IPS-15b (cell line): ENCODE results near the gene PAGR1.
A peak's percentile ranks its signal among the peaks of the same experiment; 100 is the strongest.
"Not testable (repeated sequence)": the region's sequence is repeated elsewhere in the genome, so short reads cannot be mapped to it uniquely, and the experiment has no call there.

Experiments used
- H3K27me3 ChIP-seq: one replicate; pipeline ENCODE4 v1.6.1; 2013; ENCODE audit warnings: low read length; ENCODE audit not compliant: control insufficient read depth, insufficient read depth
- H3K36me3 ChIP-seq: one replicate; pipeline ENCODE4 v1.6.1; 2013; ENCODE audit warnings: low read length; ENCODE audit not compliant: control insufficient read depth, insufficient read depth
- H3K4me1 ChIP-seq: one replicate; pipeline ENCODE4 v1.6.1; 2013; ENCODE audit warnings: mild to moderate bottlenecking, low read length; ENCODE audit not compliant: control insufficient read depth, insufficient read depth
- H3K4me3 ChIP-seq: one replicate; pipeline ENCODE4 v1.5.1; 2013; ENCODE audit warnings: low read depth, low read length
- H3K9ac ChIP-seq: one replicate; pipeline ENCODE4 v1.6.1; 2013; ENCODE audit warnings: low read depth, mild to moderate bottlenecking, low read length
- H3K9me3 ChIP-seq: one replicate; pipeline ENCODE4 v1.6.1; 2013; ENCODE audit warnings: mild to moderate bottlenecking, low read length; ENCODE audit not compliant: control insufficient read depth, insufficient read depth

PAGR1 gene

DNA sequence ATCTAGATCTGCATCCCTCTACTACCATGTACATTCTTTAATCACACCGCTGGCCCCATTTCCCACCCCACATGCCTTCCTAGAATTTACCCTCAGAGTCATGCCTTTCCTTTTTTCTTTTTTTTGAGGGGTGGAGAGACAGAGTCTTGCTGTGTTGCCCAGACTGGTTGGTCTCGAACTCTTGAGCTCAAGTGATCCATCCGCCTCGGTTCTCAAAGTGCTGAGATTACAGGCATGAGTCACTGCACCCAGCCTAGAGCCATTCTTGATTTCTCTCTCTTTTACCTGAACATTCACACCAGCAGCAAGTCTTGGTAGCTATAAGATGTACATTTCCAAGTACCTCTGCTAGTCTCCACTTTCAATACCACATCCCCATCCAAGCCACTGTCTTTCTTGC is 2.1 kb downstream of the PAGR1 start:
- Histone ChIP-seq H3K9ac (no peak overlapping the region), H3K4me1 (peaks cover 6% of the 10 kb centered on the region), H3K9me3 (no peaks in the 10 kb centered on the region), H3K27me3 (no peaks in the 10 kb centered on the region), H3K4me3 (no peak overlapping the region), H3K36me3 (peaks cover 26% of the 10 kb centered on the region)

DNA sequence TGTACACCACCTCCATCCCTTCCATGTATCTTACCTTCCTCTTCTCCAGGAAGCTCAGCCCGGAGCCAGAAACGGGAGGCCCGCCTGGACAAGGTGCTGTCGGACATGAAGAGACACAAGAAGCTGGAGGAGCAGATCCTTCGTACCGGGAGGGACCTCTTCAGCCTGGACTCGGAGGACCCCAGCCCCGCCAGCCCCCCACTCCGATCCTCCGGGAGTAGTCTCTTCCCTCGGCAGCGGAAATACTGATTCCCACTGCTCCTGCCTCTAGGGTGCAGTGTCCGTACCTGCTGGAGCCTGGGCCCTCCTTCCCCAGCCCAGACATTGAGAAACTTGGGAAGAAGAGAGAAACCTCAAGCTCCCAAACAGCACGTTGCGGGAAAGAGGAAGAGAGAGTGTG is 3.6 kb downstream of the PAGR1 start:
- Histone ChIP-seq H3K9ac (no peak overlapping the region), H3K4me1 (peaks cover 4% of the 10 kb centered on the region), H3K9me3 (no peaks in the 10 kb centered on the region), H3K36me3 (peaks cover 26% of the 10 kb centered on the region), H3K27me3 (no peaks in the 10 kb centered on the region), H3K4me3 (no peak overlapping the region)

DNA sequence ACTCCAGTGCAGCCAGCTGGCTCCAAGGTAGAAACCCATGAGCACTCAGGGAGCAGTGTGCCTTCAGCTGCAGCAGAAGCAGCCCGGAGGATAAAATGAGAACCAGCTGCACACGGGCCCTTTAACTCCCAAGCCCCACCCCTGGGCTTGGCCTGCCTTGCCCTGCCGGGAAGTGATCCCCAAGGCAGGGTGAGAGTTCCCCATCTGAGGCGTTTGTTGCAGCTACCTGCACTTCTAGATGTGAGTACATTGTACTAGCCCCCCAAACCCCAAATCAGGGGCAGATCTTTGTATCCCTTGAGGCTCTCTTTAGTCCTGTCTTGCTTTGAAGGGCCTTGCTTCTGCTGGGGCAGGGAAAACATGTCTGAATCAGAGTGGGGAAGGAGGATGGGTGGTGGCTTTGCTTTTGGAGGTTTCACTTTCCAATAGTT is 4.3 kb downstream of the PAGR1 start, which contains the start of gene MVP:
Gene MVP (plus strand): TSS at position 192 of the 431 bp plus-strand sequence. CDS start 10,088 bp downstream, outside the sequence.
- Histone ChIP-seq H3K36me3 (peaks cover 26% of the 10 kb centered on the region), H3K4me3 (no peak within 1 kb of the TSS), H3K9me3 (no peaks in the 10 kb centered on the region), H3K9ac (no peak within 1 kb of the TSS), H3K4me1 (peaks cover 3% of the 10 kb centered on the region), H3K27me3 (no peaks in the 10 kb centered on the region)

DNA sequence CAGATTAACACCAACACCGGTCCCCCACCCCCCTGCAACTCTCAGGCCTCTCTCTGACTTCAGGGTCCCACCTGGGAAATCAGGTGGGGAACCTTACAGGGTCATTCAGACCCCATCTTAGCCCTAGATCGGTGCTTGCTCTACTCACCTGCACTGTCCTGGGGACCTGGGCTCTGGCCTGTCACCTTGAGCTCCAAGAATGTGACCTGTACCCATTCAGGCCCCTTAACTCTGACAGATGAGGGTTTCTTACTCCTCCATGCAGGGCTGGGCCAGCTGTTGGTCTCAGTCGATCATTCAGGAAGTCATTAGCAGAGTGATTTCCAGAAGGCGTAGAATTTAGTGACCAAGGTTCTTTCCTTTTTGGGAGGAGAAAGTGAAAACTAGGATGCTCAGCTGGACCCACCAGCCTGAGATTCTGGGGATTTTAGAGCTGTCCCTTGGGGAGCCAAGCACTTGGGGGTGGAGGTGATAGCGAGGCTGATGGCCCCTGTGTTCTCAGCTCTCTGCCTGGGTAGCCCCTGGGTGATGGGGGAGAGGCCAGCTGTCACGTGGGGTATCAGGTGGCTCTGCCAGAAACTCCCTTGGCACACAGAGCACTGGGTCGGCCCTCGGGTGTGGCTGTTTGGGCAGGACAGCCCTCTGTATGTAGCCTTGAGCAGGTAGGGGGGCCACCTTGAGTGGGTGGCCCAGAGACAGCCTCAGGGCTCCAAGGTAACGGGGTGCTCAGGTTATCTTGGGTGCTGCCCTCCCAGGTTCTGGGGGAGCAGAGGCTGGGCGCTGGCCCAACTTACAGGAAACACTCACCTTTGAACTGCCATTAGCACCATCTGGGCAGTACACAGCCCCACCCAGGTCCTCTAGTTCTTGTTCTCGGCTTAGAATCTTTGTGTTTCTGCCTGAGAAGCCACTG is 5.0 kb downstream of the PAGR1 start:
- Histone ChIP-seq H3K9me3 (no peaks in the 10 kb centered on the region), H3K4me1 (peaks cover 4% of the 10 kb centered on the region), H3K36me3 (peaks cover 26% of the 10 kb centered on the region), H3K9ac (no peak overlapping the region), H3K4me3 (no peak overlapping the region), H3K27me3 (no peaks in the 10 kb centered on the region)

DNA sequence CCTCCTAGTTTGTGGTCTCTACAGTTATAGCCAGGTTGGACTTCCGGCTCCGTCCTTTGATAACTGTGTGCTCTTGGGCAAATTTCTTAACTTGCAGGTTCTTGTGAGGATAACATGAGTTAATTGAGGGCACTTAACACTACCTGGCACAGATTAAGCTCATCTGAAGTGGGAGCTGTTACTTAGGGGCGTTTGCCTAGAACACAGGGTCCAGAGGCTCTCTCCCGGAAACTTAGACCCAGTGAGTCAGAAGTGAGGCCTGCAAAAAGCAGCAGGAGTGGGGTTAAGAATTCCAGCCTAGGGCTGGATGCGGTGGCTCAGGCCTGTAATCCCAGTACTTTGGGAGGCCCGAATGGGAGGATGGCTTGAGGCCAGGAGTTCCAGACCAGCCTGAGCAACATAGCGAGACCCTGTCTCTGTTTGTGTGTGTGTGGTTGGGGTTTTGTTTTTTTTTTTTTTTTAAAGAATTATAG is 5.7 kb downstream of the PAGR1 start:
- H3K9ac ChIP-seq = no peak overlapping the region
- peaks cover 26% of the 10 kb centered on the region for H3K36me3 ChIP-seq
- H3K9me3 ChIP-seq = no peaks in the 10 kb centered on the region
- no peak overlapping the region for H3K4me3 ChIP-seq
- peaks cover 4% of the 10 kb centered on the region for H3K4me1 ChIP-seq
- H3K27me3 ChIP-seq = no peaks in the 10 kb centered on the region

DNA sequence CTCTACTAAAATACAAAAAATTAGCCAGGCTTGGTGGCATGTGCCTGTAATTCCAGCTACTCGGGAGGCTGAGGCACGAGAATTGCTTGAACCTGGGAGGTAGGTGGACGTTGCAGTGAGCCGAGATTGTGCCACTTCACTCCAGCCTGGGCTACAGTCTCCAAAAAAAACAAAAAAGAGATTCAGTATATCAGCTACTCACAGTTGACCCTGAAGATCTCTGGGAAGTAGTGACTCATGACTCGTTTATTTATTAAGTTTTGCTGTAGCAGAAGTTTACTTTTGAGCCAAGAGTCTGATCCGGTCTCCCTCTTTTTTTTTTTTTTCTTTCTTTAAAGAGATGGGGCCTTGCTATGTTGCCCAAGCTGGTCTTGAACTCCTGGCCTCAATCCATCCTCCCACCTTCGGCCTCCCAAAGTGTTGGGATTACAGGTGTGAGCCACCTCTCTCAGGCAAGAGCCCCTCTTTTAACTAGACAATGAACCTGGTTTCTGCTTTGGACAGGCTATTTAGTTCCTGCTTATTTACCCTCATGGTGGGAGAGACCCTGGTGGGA is 8.7 kb downstream of the PAGR1 start:
- no peaks in the 10 kb centered on the region for H3K27me3 ChIP-seq
- no peak overlapping the region for H3K9ac ChIP-seq
- H3K9me3 ChIP-seq = no peaks in the 10 kb centered on the region
- peaks cover 10% of the 10 kb centered on the region for H3K36me3 ChIP-seq
- H3K4me3 ChIP-seq = no peak overlapping the region
- peaks cover 4% of the 10 kb centered on the region for H3K4me1 ChIP-seq

DNA sequence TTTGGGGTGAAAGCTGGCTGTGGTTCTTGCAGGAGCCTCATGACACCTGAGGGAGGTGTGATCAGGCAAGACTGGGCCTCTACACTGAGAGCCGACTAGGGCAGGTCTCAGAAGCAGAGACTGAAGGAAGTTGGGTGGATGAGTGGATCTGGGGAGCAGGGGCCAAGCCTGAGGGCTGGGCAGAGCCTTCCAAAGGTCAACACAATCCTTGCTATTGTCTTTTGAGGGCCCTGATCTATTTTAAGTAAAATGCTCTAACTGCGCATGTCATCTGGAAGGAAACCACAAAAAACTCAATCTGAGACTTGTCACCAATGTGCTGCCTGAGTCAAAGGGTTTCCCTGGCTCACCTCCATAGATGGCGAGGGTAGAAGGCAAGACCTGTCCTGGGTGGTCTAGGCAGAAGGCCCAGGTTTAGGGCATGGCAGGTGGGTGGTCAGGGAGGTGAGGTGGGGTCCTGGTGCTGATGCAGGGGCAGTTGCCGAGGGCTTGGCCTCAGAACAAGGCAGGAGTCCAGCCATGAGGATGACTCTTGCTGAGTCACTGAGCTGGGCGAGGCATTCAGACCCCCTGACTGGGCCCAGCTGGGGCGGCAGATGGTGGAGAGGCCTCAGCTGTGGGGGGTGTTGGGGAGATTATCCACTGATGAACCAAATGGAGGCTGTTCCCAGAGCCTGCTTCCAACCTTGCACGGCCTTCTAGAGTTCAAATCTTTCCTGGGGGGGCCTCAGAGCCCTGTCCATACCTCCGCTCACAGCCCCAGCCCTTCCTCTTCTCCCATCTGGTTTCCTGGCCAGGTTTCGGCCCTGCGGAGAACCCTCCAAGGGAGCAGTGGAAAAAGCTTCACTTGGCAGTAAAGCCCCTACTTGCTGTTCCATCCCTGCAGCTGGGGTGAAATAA is 9.4 kb downstream of the PAGR1 start:
- peaks cover 5% of the 10 kb centered on the region for H3K36me3 ChIP-seq
- no peaks in the 10 kb centered on the region for H3K27me3 ChIP-seq
- H3K9me3 ChIP-seq = no peaks in the 10 kb centered on the region
- H3K9ac ChIP-seq = peak overlapping the region; percentile 16
- H3K4me1 ChIP-seq = peaks cover 4% of the 10 kb centered on the region
- H3K4me3 ChIP-seq = no peak overlapping the region

DNA sequence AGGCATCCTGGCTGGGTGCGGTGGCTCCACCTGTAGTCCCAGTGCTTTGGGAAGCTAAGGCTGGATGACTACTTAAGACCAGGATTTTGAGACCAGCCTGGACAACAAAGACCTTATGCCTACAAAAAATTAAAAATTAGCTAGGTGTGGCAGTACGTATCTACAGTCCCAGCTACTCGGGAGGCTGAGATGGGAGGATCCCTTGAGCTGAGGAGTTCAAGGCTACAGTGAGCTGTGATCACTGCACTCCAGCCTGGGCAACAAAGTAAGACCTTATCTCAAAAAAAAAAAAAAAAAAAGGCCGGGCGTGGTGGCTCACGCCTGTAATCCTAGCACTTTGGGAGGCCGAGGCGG is 10.4 kb downstream of the PAGR1 start:
- H3K4me1 ChIP-seq = peaks cover 4% of the 10 kb centered on the region
- H3K27me3 ChIP-seq = no peaks in the 10 kb centered on the region
- no peak overlapping the region for H3K4me3 ChIP-seq
- H3K36me3 ChIP-seq = peaks cover 2% of the 10 kb centered on the region
- H3K9me3 ChIP-seq = no peaks in the 10 kb centered on the region
- H3K9ac ChIP-seq = no peak overlapping the region

DNA sequence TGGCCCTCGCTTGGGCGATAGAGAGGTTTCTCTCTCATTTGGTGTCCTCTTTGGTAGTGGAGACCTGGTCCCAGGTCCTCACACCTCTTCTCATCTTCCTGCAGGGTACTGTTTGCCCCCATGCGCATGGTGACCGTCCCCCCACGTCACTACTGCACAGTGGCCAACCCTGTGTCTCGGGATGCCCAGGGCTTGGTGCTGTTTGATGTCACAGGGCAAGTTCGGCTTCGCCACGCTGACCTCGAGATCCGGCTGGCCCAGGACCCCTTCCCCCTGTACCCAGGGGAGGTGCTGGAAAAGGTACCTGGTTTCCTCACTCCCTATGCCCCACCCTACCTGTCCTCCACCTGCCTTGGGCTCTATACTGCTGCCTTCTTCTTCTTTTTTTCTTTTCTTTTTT is 14.8 kb downstream of the PAGR1 start:
- no peaks in the 10 kb centered on the region for H3K27me3 ChIP-seq
- H3K9me3 ChIP-seq = no peaks in the 10 kb centered on the region
- H3K4me3 ChIP-seq = no peak overlapping the region
- H3K4me1 ChIP-seq = no peaks in the 10 kb centered on the region
- H3K36me3 ChIP-seq = peaks cover 2% of the 10 kb centered on the region
- H3K9ac ChIP-seq = no peak overlapping the region

DNA sequence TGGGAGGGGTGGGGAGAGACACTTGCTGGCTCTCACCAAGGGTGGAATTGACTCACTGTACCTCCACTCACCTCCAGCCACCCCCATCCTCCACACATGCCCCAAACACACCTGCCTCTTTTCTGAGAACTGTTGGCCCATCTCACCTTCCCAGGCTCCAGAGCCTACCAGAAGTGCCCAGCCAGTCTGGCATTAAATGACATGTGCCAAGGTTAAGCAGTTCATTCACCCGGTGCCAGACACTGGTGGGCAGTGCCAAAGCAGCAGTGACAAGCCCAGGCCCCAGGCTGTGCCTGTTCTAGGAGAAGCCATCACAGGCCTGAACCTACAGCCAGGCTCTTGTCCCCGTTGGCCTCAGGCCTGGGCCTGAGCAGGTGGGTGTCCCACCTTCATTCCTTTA is 15.5 kb downstream of the PAGR1 start:
- Histone ChIP-seq H3K9me3 (no peaks in the 10 kb centered on the region), H3K27me3 (no peaks in the 10 kb centered on the region), H3K36me3 (peaks cover 2% of the 10 kb centered on the region), H3K9ac (no peak overlapping the region), H3K4me3 (no peak overlapping the region), H3K4me1 (no peaks in the 10 kb centered on the region)

DNA sequence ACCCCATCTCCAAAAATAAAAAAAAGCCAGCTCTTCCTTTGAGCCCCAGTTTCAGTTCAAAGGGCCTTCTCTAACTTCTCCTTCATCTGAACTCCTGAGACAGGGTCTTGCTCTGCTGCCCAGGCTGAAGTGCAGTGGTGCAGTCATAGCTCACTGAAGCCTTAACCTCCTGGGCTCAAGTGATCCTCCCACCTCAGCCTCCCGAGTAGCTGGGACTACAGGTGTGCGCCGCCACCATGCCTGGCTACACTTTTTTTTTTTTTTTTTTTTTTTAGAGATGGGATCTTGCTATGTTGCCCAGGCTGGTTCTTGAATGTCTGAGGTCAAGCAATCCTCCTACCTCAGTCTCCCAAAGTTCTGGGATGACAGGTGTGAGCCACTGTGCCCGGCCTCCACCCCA is 17.3 kb downstream of the PAGR1 start:
- not testable (repeated sequence) for H3K9me3 ChIP-seq, H3K9ac ChIP-seq, H3K4me3 ChIP-seq, H3K27me3 ChIP-seq, H3K4me1 ChIP-seq, H3K36me3 ChIP-seq
